ENCODE results near the gene UBE2C.
"Not testable (repeated sequence)": the region's sequence is repeated elsewhere in the genome, so short reads cannot be mapped to it uniquely, and the experiment has no call there.

UBE2C gene

GRCh38 chr20:45782890-45783289 lies 29.6 kb upstream of the UBE2C start:
- no peak for TF ChIP-seq CTCF (IDR thresholded peaks at IDR 0.05; ENCODE audit: insufficient read depth, low read depth, low read length, missing control alignments)
- DNase-seq (ENCODE audit: low read depth), result no peak
- H3K4me3 ChIP-seq (ENCODE audit: low read depth, low read length), result no peak overlapping the region

- no peak for DNase-seq (ENCODE audit: low read depth)
- no peak for TF ChIP-seq CTCF (IDR thresholded peaks at IDR 0.05; ENCODE audit: insufficient read depth, low read depth, low read length, missing control alignments)
- no peak overlapping the region for H3K4me3 ChIP-seq (ENCODE audit: low read depth, low read length)
Observed at GRCh38 chr20:45783656-45784294, 28.7 kb upstream of the UBE2C start.

GRCh38 chr20:45788351-45788750 lies 24.1 kb upstream of the UBE2C start:
- no peak for DNase-seq (ENCODE audit: low read depth)

GRCh38 chr20:45792317-45793118 lies 19.9 kb upstream of the UBE2C start:
- peak overlapping the region; percentile 74 for H3K4me3 ChIP-seq (ENCODE audit: low read depth, low read length)
- no peak for TF ChIP-seq CTCF (IDR thresholded peaks at IDR 0.05; ENCODE audit: insufficient read depth, low read depth, low read length, missing control alignments)

More at GRCh38 chr20:45788351-45788750, 24.1 kb upstream of the UBE2C start:
- no peak for TF ChIP-seq CTCF (IDR thresholded peaks at IDR 0.05; ENCODE audit: insufficient read depth, low read depth, low read length, missing control alignments)
- no peak overlapping the region for H3K4me3 ChIP-seq (ENCODE audit: low read depth, low read length)

GRCh38 chr20:45796337-45797065 lies 15.9 kb upstream of the UBE2C start:
- no peak overlapping the region for H3K4me3 ChIP-seq (ENCODE audit: low read depth, low read length)
- no peak for DNase-seq (ENCODE audit: low read depth)
- TF ChIP-seq CTCF (IDR thresholded peaks at IDR 0.05; ENCODE audit: insufficient read depth, low read depth, low read length, missing control alignments), result no peak

More at GRCh38 chr20:45792317-45793118, 19.9 kb upstream of the UBE2C start:
- peak; percentile 25 for DNase-seq (ENCODE audit: low read depth)

DNA sequence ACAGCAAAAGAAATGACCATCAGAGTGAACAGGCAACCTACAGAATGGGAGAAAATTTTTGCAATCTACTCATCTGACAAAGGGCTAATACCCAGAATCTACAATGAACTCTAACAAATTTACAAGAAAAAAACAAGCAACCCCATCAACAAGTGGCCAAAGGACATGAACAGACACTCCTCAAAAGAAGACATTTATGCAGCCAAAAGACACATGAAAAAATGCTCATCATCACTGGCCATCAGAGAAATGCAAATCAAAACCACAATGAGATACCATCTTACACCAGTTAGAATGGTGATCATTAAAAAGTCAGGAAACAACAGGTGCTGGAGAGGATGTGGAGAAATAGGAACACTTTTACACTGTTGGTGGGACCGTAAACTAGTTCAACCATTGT lies 14.9 kb upstream of the UBE2C start:
- H3K4me3 ChIP-seq (ENCODE audit: low read depth, low read length); DNase-seq (ENCODE audit: low read depth): not testable (repeated sequence)

GRCh38 chr20:45797955-45798354 lies 14.5 kb upstream of the UBE2C start:
- H3K4me3 ChIP-seq (ENCODE audit: low read depth, low read length); DNase-seq (ENCODE audit: low read depth): not testable (repeated sequence)

Data from GM12865 (cell line).